ENCODE data around the gene KRT26.
A peak's percentile ranks its signal among the peaks of the same experiment; 100 is the strongest.

The KRT26 gene

GRCh38 chr17:40799859-40800258 lies 27.9 kb upstream of the KRT26 start, which contains the start of gene KRT28:
TSS of gene KRT28 (minus strand) at chr17:40799959. CDS start at chr17:40799893, 66 bp downstream.
- in situ Hi-C loops (cut with HindIII; ENCODE audit: low pct_ligation_motif_present, low pct_unique_long_range_greater_than_20kb, low sequenced_read_pairs): loop anchor here (25.0 kb wide), 1 partner anchor 188 kb away; no protein-coding TSS in a partner anchor
- no peak for DNase-seq

GRCh38 chr17:40796846-40797245 lies 24.8 kb upstream of the KRT26 start:
- DNase-seq: no peak
- in situ Hi-C loops (cut with HindIII; ENCODE audit: low pct_ligation_motif_present, low pct_unique_long_range_greater_than_20kb, low sequenced_read_pairs): loop anchor here (25.0 kb wide), 1 partner anchor 185 kb away; no protein-coding TSS in a partner anchor

- in situ Hi-C loops (cut with HindIII; ENCODE audit: low pct_ligation_motif_present, low pct_unique_long_range_greater_than_20kb, low sequenced_read_pairs): loop anchor here (25.0 kb wide), 1 partner anchor 183 kb away; no protein-coding TSS in a partner anchor
- no peak for DNase-seq
Observed at GRCh38 chr17:40795019-40795667, 23.1 kb upstream of the KRT26 start.

GRCh38 chr17:40794466-40794865 lies 22.5 kb upstream of the KRT26 start:
- in situ Hi-C loops (cut with HindIII; ENCODE audit: low pct_ligation_motif_present, low pct_unique_long_range_greater_than_20kb, low sequenced_read_pairs): loop anchor here (25.0 kb wide), 1 partner anchor 182 kb away; no protein-coding TSS in a partner anchor
- DNase-seq: no peak

GRCh38 chr17:40793832-40794231 lies 21.8 kb upstream of the KRT26 start:
- DNase-seq: no peak
- in situ Hi-C loops (cut with HindIII; ENCODE audit: low pct_ligation_motif_present, low pct_unique_long_range_greater_than_20kb, low sequenced_read_pairs): loop anchor here (25.0 kb wide), 1 partner anchor 182 kb away; no protein-coding TSS in a partner anchor

GRCh38 chr17:40791787-40792436 lies 19.9 kb upstream of the KRT26 start:
- in situ Hi-C loops (cut with HindIII; ENCODE audit: low pct_ligation_motif_present, low pct_unique_long_range_greater_than_20kb, low sequenced_read_pairs): loop anchor here (25.0 kb wide), 1 partner anchor 180 kb away; no protein-coding TSS in a partner anchor
- peak; percentile 71 for DNase-seq

- DNase-seq: no peak
- in situ Hi-C loops (cut with HindIII; ENCODE audit: low pct_ligation_motif_present, low pct_unique_long_range_greater_than_20kb, low sequenced_read_pairs): loop anchor here (25.0 kb wide), 1 partner anchor 179 kb away; no protein-coding TSS in a partner anchor
Observed at GRCh38 chr17:40791111-40791510, 19.1 kb upstream of the KRT26 start.

- in situ Hi-C loops (cut with HindIII; ENCODE audit: low pct_ligation_motif_present, low pct_unique_long_range_greater_than_20kb, low sequenced_read_pairs): loop anchor here (25.0 kb wide), 1 partner anchor 170 kb away; no protein-coding TSS in a partner anchor
Observed at GRCh38 chr17:40782450-40782849, 10.4 kb upstream of the KRT26 start, which contains the start of gene KRT27. TSS of gene KRT27 (minus strand) at chr17:40782550. CDS start at chr17:40782493, 57 bp downstream.

GRCh38 chr17:40779181-40779909 lies 7.3 kb upstream of the KRT26 start:
- in situ Hi-C loops (cut with HindIII; ENCODE audit: low pct_ligation_motif_present, low pct_unique_long_range_greater_than_20kb, low sequenced_read_pairs): loop anchor here (25.0 kb wide), 1 partner anchor 167 kb away; no protein-coding TSS in a partner anchor
- no peak for DNase-seq

More at GRCh38 chr17:40782450-40782849, 10.4 kb upstream of the KRT26 start, which contains the start of gene KRT27:
- DNase-seq: no peak

- in situ Hi-C loops (cut with HindIII; ENCODE audit: low pct_ligation_motif_present, low pct_unique_long_range_greater_than_20kb, low sequenced_read_pairs): loop anchor here (25.0 kb wide), 1 partner anchor 166 kb away; no protein-coding TSS in a partner anchor
- no peak for DNase-seq
Observed at GRCh38 chr17:40778461-40778860, 6.5 kb upstream of the KRT26 start.

- in situ Hi-C loops (cut with HindIII; ENCODE audit: low pct_ligation_motif_present, low pct_unique_long_range_greater_than_20kb, low sequenced_read_pairs): loop anchor here (25.0 kb wide), 1 partner anchor 166 kb away; no protein-coding TSS in a partner anchor
- DNase-seq: no peak
Observed at GRCh38 chr17:40777971-40778370, 6.0 kb upstream of the KRT26 start.

GRCh38 chr17:40777459-40777858 lies 5.5 kb upstream of the KRT26 start:
- in situ Hi-C loops (cut with HindIII; ENCODE audit: low pct_ligation_motif_present, low pct_unique_long_range_greater_than_20kb, low sequenced_read_pairs): loop anchor here (25.0 kb wide), 1 partner anchor 165 kb away; no protein-coding TSS in a partner anchor
- DNase-seq: no peak

- no peak for DNase-seq
- in situ Hi-C loops (cut with HindIII; ENCODE audit: low pct_ligation_motif_present, low pct_unique_long_range_greater_than_20kb, low sequenced_read_pairs): loop anchor here (25.0 kb wide), 1 partner anchor 164 kb away; no protein-coding TSS in a partner anchor
Observed at GRCh38 chr17:40775945-40776344, 3.9 kb upstream of the KRT26 start.

GRCh38 chr17:40765657-40766056 lies 6.3 kb downstream of the KRT26 start:
- in situ Hi-C loops (cut with HindIII; ENCODE audit: low pct_ligation_motif_present, low pct_unique_long_range_greater_than_20kb, low sequenced_read_pairs): no loop called here
- DNase-seq: no peak

- in situ Hi-C loops (cut with HindIII; ENCODE audit: low pct_ligation_motif_present, low pct_unique_long_range_greater_than_20kb, low sequenced_read_pairs): no loop called here
- no peak for DNase-seq
Observed at GRCh38 chr17:40763752-40764151, 8.2 kb downstream of the KRT26 start.

- in situ Hi-C loops (cut with HindIII; ENCODE audit: low pct_ligation_motif_present, low pct_unique_long_range_greater_than_20kb, low sequenced_read_pairs): no loop called here
- DNase-seq: no peak
Observed at GRCh38 chr17:40760105-40761016, 11.6 kb downstream of the KRT26 start.

- no peak for DNase-seq
Observed at GRCh38 chr17:40755231-40755630, 16.8 kb downstream of the KRT26 start, which contains the start of gene KRT25. TSS of gene KRT25 (minus strand) at chr17:40755331. CDS start at chr17:40755271, 60 bp downstream.

More at GRCh38 chr17:40755231-40755630, 16.8 kb downstream of the KRT26 start, which contains the start of gene KRT25:
- in situ Hi-C loops (cut with HindIII; ENCODE audit: low pct_ligation_motif_present, low pct_unique_long_range_greater_than_20kb, low sequenced_read_pairs): no loop called here

All from ACHN (cell line).